SKM-1 treated with dmso at 0.1 percent for 144 hours (cell line): ENCODE measurements around the gene CD59.
A peak's percentile ranks its signal among the peaks of the same experiment; 100 is the strongest.
"Not testable (repeated sequence)": the region's sequence is repeated elsewhere in the genome, so short reads cannot be mapped to it uniquely, and the experiment has no call there.

ENCODE experiments used
- DNase-seq: peaks from one replicate; lab custom pipeline; 2025; ENCODE audit not compliant: unreplicated experiment; lab: John Stamatoyannopoulos, UW

Gene CD59

GRCh38 chr11:33716243-33716642 is 20.0 kb downstream of the CD59 start:
- DNase-seq = no peak

DNA sequence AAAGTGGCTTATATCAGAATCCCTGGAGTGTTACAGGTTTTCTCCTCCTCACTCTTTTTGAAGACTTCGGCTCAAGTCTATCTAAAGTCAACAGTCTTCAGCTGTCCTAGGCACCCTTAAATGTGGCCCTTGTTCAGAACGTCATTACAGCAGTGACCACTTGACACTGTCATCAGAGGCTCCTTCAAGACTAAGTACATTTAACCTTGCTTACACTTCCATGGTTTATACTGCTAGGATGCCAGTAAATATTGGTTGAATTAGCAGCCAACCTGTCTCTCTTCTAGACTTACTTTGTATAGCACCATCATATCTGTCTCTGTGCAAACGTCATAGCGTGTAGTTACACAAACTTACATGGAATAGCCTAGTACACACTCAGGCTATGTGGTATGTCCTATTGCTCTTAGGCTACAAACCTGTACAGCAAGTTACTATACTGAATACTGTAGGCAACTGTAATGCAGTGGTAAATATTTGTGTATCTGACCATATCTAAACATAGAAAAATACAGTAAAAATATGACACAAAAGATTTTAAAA is 22.3 kb downstream of the CD59 start:
- no peak for DNase-seq

DNA sequence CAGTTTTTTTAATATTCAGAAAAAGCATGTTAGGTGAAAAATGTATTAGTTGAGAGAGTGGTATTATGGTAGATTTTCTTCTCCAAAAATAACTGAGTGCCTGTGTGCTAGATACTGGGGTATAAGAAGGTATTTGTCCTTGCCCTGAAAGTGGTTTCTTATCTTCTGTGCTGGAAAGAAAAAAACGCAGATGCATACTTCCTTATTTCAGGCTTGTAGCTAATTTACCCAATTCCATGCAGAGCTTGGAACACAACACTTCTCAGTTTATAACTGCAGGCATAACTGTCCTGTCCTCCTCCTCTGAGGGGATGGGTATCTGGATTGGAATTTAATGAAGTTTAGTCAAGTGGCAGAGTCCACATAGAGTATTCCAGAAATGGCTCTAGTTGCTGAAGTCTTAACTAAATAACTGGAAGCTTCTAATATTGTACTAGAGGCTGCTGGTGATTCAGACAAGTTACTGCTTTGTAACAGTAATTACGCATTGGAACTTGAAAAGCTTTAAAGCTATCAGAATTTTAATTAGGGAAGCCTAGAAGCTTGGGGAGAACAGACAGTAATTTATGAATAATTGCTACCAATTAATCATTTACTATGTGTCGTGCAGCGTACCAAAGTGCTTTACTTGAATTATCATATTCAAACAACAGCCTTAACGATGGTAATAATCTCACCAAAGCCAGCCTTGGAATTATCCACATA is 22.9 kb downstream of the CD59 start:
- DNase-seq = peak; percentile 16

- DNase-seq = no peak
Measured at GRCh38 chr11:33712436-33712835, 23.8 kb downstream of the CD59 start.

DNA sequence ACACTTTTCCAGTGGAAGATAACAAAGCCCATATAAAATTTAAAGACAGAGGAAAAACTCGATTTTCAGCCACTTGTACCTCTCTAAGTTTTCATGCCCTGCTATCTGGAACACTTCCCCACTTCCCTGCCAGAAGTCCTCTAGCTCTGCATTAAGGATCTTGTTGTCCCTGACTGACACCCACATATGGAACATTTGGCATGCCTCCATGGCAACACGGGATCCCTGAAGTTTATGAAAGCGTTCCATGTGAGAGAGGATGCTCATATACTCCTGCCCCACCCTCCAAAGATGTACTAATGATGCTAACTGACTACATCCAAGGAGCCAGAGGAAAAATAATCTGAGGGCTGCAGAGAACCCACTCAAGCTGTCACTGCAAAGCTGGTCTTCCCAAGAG is 26.8 kb downstream of the CD59 start:
- DNase-seq = no peak

GRCh38 chr11:33708985-33709384 is 27.2 kb downstream of the CD59 start:
- no peak for DNase-seq

DNA sequence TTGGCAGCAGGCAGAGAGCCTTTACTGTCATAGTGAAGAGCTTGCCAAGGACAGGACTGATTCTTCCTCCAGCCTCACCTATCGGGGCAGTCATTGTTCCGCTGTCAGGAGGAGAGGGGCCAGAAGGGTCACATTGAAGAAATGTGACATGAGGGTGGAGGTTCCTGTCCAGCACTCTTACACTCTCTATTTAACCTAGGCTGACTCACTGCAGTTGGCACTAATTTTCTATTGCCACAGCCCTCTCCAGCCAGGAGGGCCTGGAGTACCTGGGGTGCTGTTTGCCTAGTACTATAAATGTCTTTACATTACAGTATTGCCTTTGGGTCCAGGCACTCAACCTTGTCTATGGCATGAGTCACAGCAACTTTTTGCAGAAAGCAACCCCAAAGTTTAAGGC is 28.4 kb downstream of the CD59 start:
- DNase-seq = not testable (repeated sequence)

DNA sequence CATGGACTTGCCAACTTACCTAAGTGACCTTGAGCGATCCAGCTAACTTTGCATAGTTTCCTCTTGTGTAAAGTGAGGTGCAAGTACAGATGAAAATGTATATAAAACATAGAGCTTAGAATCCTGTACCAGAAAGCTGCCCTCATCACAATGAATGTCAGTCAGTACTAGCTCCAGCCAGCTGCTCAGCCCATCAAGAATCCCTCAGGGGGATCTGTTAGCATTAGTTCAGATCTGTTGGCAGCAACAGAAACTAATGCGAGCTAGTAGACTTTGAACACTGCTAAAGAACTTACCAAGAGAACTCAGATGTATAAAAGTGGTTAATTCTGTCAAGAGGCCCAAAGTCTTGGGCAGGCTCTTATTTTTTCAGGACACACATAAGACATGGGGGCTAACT is 29.3 kb downstream of the CD59 start:
- no peak for DNase-seq

GRCh38 chr11:33706546-33706945 is 29.7 kb downstream of the CD59 start:
- DNase-seq = no peak

GRCh38 chr11:33704240-33705002 is 31.8 kb downstream of the CD59 start:
- no peak for DNase-seq

GRCh38 chr11:33703788-33704187 is 32.4 kb downstream of the CD59 start:
- DNase-seq = no peak

GRCh38 chr11:33703234-33703633 is 33.0 kb downstream of the CD59 start:
- DNase-seq = no peak

- DNase-seq = no peak
Measured at GRCh38 chr11:33701302-33702230, 34.7 kb downstream of the CD59 start.

DNA sequence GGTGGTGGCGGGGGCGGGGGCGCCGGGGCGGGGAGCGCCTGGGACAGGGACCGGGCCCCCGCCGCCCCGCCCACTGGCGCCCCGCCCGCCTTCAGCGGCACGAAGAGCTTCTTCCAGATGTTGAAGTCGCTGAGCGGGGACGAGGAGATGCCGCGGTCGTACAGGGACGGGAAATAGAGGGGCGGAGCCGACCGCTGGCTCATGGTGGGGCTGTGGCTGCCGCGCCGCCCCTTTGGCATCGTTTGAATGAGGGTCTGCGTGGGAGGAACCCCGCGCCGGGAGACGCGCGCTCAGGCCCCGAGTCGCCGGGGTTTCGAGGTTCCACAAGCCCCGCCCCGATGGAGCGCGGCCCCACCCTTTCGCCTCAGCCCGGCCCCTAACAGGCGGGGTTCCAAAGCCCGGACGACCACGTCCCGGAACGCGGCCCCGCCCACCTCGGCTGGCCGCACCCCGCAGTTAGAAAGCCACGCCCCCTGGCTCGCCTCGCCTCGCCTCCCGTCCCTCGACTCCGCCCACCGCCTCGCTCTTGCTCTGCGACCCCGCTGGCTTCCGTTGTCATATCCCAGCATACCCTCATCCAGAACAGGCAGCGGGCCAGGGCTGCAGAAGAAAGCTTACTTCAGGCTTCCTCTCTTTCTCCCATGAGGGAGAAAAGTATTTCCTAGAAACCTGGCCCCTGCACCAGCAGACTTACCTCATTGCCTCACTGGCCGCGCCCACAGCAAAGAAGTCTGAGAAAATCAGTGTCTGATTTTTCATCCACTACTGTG is 35.5 kb downstream of the CD59 start, which contains the start of gene C11orf91:
Gene C11orf91 (minus strand): TSS at position 325 of the 770 bp plus-strand sequence. CDS start 86 bp downstream, at position 239.
- DNase-seq = peak; percentile 81

- DNase-seq = no peak
Measured at GRCh38 chr11:33700063-33700501, 36.1 kb downstream of the CD59 start.

- peak; percentile 57 for DNase-seq
Measured at GRCh38 chr11:33699515-33700062, 36.6 kb downstream of the CD59 start.

GRCh38 chr11:33698921-33699320 is 37.3 kb downstream of the CD59 start:
- DNase-seq = no peak

DNA sequence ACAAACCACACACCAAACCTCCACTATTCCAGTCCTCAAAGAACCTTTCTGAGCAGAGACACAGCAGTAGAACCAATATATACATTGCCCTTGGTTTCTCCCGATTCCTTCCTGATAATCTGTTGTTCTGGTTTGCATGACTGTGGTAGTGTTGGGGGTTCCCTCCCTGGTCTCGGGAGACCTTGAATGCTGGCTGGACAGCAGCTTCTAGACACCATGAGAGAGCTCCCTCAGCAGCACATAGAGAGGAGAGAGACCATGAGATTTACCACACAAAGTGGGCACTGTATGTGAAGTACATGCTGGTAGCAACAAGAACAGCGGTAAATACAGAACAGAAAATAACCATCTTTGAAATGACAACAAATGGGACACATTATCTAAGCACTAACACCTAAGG is 38.2 kb downstream of the CD59 start:
- DNase-seq = no peak

- no peak for DNase-seq
Measured at GRCh38 chr11:33696931-33697638, 39.1 kb downstream of the CD59 start.
